NCI-H69 (cell line): Measurements from ENCODE around the gene PPP1R1B.

Experiments used
- DNase-seq: peaks from one replicate; lab custom pipeline; 2025; lab: John Stamatoyannopoulos, UW

The PPP1R1B gene

GRCh38 chr17:39684369-39685192, 57.8 kb downstream of the PPP1R1B start:
- no peak for DNase-seq
